GM12874 (cell line): Measurements from ENCODE around the gene DIS3L.

Source experiments
- CTCF ChIP-seq: IDR thresholded peaks from 2 replicates; pipeline ENCODE4 v1.5.1; 2011; ENCODE audit warnings: low read depth, mild to moderate bottlenecking, control low read depth, low read length, moderate library complexity; ENCODE audit not compliant: insufficient read depth

Gene DIS3L

GRCh38 chr15:66293419-66294156 is at the start of gene DIS3L:
TSS of gene DIS3L (plus strand) at chr15:66293568. CDS start at chr15:66293597, 29 bp downstream.
- 0 out of 2 replicates have a peak, but pooled peaks have one; percentile 7 for TF ChIP-seq CTCF

GRCh38 chr15:66246937-66247336 is 46.4 kb upstream of the DIS3L start:
- no peak for TF ChIP-seq CTCF

DNA sequence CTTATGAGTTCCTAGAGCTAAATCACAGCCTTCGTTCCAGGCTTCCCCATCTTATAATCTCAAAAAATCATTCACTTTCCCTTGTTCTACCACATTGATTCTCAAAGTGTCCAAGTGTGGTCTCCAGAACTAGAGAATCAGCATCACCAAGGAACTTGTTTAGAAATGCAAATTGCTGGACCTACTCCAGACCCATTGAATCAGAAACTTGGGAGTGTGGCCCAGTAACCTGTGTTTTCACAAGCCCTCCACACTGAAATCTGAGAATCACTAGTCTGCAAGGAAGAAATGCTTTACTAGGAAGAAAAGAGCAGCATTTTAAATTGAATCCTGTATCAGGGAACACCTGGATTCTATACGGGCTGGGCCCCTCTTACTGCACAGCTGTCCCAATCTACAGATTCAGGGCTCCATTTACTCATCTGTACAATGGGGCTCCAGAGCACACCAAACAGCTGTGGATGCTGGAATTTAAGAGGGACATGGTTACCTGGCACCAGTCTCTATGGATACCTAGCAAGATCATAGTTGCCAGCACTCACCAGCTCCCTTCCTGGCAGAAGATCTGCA is 43.7 kb upstream of the DIS3L start:
- no peak for TF ChIP-seq CTCF

- no peak for TF ChIP-seq CTCF
These were observed 42.1 kb upstream of the DIS3L start for GRCh38 chr15:66251065-66251789.

GRCh38 chr15:66251790-66252684 is 41.3 kb upstream of the DIS3L start:
- TF ChIP-seq CTCF = peak; percentile 80

- no peak for TF ChIP-seq CTCF
These were observed 40.5 kb upstream of the DIS3L start for GRCh38 chr15:66252685-66253417.
